Stimulated activated CD8-positive, alpha-beta memory T cell treated with anti-CD3 and anti-CD28 coated beads, Interleukin-15, amount 100 ng/mL, for 48 hours (primary cell): Measurements from ENCODE around the gene CCDC187.

Experiments used
- DNase-seq, 2 donors: peaks; one replicate each; pipeline ENCODE4 v3.0.0-alpha.2; 2020; ENCODE audit warnings: low read depth in 2 of 2

Gene CCDC187

GRCh38 chr9:136312436-136312835 is 8.5 kb upstream of the CCDC187 start:
- peak in 1 of 2 donors; percentile 35 for DNase-seq

- DNase-seq: no peak
These were observed 8.1 kb upstream of the CCDC187 start for GRCh38 chr9:136312009-136312375.

GRCh38 chr9:136311051-136312008 is 7.4 kb upstream of the CCDC187 start:
- DNase-seq: no peak

GRCh38 chr9:136310273-136311030 is 6.6 kb upstream of the CCDC187 start:
- no peak for DNase-seq

- no peak for DNase-seq
These were observed 5.9 kb upstream of the CCDC187 start for GRCh38 chr9:136309806-136310220.

GRCh38 chr9:136309101-136309801 is 5.4 kb upstream of the CCDC187 start:
- DNase-seq: no peak

- no peak for DNase-seq
These were observed 4.8 kb upstream of the CCDC187 start for GRCh38 chr9:136308702-136309053.

GRCh38 chr9:136308006-136308701 is 4.3 kb upstream of the CCDC187 start:
- DNase-seq: no peak

GRCh38 chr9:136307215-136307750 is 3.4 kb upstream of the CCDC187 start:
- DNase-seq: no peak

- no peak for DNase-seq
These were observed 2.6 kb upstream of the CCDC187 start for GRCh38 chr9:136306211-136307208.

- DNase-seq: no peak
These were observed 1.9 kb upstream of the CCDC187 start for GRCh38 chr9:136305804-136306203.

GRCh38 chr9:136304981-136305380 is 1.1 kb upstream of the CCDC187 start:
- DNase-seq: no peak

- DNase-seq: no peak
These were observed 562 bp upstream of the CCDC187 start for GRCh38 chr9:136304456-136304855.

GRCh38 chr9:136303066-136303824 is 649 bp downstream of the CCDC187 start:
- DNase-seq: no peak

- no peak for DNase-seq
These were observed 1.4 kb downstream of the CCDC187 start for GRCh38 chr9:136302527-136302926.

- no peak for DNase-seq
These were observed 3.0 kb downstream of the CCDC187 start for GRCh38 chr9:136300866-136301265.

GRCh38 chr9:136300016-136300545 is 3.8 kb downstream of the CCDC187 start:
- no peak for DNase-seq

- no peak for DNase-seq
These were observed 4.4 kb downstream of the CCDC187 start for GRCh38 chr9:136299541-136299940.

- DNase-seq: no peak
These were observed 4.8 kb downstream of the CCDC187 start for GRCh38 chr9:136299116-136299515.
